Putamen (tissue), 1 donor: Measurements from ENCODE around the gene TCF7L2.

ENCODE experiments used
- DNase-seq: peaks from one replicate; pipeline ENCODE4 v3.0.0-alpha.2; 2016; ENCODE audit warnings: low spot score

TCF7L2 gene

DNA sequence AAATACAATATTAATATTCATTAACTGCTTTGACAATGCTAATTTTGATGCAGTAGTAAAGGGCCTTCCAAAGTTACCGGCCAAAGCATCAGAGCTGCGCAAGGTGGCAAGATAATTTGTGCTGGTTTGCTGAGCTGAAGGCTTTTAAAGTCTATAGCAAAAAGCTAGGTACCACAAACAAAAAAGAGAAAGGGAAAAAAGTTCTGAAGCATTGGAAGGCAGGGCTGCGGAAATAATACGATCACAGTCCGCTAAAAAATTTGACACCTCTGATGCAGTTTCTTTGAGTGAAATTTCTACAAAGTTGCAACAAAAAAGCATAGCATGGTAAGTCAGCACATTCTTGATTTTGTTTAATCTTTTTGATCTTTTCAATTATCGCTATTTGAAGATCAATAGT lies 175.6 kb downstream of the TCF7L2 start:
- DNase-seq: no peak

DNA sequence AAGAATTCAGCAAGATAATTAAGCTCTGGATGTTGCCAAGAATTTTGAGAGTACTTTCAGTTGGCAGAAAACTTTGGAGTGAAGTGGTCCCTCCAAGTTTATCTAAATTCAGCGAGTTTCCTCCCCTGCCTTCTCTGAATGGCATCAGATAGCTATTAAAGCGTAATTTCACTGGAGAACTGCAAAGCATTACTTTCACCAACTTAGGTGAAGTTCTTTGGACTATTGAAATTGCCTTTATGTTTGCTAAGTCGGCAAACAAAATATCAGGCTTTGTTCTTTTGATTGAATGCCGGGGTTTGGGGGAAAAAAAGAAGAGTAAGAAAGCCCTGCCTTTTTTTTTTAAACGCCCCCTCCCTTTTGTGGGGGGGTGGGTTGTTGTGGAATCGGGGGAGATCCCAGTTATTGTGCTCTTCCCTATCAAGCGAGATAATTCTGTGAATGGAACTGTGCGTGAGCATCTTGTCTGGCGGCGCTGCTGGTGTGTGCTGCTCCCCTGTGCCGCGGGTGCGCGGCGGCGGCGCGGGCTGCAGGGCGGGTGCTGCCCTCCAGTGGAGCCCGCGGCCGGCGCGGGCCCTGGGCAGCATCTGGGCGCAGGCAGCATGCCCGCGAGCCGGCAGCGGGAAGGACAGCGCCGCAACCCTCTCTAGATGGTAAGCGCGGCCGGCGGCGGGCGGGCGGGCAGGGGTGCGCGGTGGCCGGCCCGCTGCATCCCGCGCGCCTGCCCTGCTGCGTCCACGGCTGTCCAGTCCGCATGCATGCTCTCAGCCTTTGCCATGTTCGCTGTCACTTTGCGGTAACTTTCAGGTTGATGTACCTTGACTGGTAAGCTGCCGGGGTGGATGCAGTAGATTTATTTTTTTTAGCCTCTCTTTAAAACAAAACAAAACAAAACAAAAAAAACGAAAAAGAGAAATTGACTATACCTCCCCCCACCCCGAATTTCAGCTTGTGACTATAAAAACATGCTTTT lies 176.5 kb downstream of the TCF7L2 start:
- DNase-seq: peak; percentile 79

- DNase-seq: no peak
Measured at GRCh38 chr10:113127261-113127900, 177.3 kb downstream of the TCF7L2 start.

DNA sequence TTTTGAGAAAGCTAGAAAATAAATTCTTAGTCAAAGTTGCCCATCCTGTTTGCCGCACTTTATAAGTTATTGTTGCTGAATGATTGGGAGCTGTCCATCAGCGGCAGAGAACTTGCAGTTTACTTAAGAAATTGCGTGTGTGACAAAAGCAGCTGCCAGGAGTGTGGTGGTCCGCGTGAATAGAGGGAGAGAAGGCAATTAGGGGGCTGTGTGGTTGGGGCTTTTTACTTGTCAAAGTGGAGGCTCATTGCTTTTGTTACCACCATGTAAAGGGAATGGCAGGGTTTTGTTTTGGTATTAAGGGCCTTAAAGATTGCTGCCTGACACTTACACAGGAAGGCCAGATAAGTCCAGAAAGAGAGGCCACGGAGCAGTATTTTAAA lies 177.8 kb downstream of the TCF7L2 start:
- DNase-seq: no peak

DNA sequence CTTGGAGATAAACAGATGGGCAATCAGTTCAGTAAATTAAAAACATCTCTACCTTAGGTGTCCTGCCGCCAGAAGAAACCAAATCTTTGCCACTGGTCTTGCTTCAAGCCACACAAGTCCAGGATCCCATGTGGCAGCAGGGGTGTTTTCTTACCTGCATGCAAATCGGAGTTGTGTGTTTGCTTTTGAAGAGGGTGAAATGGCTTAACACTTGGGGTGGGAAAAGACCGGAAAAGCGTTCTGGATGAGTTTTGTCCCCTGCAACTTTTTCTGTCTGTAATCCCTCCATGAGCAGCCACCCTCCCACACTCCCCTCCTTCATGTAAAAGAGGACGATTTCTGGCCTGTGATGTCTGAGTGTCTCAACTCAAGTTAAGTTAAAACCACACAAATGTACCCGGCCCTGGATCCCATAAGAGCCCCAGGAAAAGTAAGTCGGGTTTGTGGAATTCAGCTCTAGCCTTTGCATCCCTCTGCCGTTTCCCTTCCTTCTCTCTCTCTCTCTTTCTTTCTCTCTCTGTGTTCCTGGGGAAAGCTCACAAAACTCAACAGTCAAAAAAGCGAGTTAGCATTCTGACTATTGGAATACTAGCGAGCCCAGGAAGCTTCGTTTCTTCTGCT lies 178.5 kb downstream of the TCF7L2 start:
- DNase-seq: no peak

DNA sequence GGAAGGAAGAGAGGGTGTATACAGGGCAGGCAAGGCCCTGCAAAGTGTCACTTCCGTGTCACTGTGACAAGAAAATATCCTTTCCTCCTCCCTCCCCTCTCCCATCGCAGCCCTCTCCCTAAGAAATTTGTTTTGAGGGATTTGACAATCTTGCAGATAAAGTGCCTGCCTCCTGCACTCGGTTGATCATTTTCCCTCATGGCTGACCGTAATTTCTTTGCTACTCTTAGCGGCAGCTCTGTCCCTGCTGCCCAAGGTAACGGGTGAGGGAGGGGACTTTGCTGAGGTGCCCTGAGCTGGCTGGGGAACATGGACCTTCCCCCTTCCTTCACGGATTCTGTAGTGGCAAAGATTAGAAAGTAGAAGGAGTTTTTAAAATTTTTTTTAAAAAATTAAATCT lies 179.1 kb downstream of the TCF7L2 start:
- DNase-seq: no peak

DNA sequence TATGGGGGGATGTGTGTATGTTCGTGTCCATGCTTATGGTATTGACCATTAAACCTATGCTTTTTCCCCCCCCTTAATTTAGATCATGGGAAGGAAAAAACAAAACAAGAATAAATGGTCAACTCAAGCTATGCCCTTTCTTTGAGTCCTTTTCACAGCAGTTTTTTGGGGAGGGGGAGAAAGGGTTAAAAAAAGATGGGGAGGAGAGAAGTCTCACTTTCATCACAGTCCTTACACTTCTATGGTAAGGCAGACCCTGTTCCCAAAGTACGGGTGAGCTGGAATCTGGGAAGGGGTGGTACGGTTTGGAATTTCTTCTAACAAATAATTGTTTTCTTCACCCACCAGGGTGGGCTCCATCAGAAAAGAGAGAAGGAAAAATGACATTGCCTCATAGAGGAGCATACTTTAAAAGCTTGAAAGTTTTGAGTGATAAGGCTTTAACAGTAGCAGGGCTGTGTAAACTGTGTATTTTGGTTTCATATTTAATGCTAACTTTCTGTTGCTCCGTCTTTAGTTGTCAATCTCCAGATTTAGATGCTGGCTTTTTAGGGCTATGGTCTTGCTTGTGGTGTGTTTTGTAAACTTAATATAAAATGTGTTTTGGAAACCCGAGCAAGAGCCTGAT lies 180.1 kb downstream of the TCF7L2 start:
- no peak for DNase-seq

DNA sequence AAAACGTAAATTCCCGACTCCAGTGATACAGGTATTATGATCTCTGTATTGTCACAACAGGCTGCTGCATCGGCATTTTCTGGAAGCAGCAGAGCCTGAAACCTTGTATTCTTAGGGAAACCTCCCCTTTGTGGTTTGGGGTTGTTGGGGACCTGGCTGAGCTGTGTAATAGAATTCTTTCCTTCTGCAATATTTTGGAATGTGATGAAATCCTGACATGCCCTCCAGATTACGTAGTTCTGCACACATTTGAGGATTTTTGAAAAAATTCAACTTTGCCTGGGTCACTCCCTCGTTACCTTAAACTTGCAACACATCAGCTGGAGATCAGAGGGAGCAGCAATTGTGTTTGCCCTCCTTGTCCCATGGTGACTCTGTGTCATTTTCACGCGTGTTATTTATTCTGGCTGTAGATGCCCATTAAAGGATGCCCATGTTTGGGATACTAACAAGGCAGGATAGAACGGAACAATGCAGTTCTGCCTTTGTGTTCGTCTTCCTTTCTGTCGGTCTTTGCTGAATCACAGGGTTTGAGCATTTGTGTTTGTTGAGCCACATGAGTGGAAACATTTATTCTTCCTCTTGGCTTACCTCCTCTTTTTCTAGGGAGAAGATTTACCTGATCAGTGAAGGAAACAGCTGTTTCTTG lies 181.7 kb downstream of the TCF7L2 start:
- DNase-seq: no peak

GRCh38 chr10:113132591-113133121 lies 182.6 kb downstream of the TCF7L2 start:
- no peak for DNase-seq

DNA sequence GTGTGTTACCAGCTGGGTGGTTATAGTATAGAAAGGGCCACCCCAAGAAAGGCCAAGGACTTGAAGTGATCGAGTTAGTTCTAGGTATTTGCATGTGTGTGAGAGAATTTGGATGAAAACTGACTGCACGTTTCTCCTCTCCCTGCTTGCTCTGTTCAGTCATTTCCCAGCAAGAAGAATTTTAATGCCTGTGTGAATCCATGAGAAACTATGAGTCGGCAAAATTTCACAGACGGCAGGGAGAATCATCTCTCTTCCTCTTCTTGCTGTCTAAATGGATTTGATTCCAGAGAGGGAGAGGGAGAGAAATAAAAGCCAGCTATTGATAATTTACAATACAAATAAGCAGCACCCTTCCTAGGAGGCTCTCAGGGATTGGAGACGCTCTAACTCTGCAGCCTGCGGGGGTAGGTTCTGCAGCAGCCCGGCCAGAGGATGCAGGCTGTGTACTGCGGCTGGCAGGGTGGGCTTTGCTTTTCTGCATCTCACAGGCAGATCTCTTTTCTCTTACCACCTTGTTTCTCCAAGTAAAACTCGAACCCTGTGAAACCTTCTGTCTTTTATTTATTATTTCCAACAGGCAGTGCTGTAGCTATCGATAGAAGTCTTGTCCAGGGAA lies 183.6 kb downstream of the TCF7L2 start:
- DNase-seq: no peak

DNA sequence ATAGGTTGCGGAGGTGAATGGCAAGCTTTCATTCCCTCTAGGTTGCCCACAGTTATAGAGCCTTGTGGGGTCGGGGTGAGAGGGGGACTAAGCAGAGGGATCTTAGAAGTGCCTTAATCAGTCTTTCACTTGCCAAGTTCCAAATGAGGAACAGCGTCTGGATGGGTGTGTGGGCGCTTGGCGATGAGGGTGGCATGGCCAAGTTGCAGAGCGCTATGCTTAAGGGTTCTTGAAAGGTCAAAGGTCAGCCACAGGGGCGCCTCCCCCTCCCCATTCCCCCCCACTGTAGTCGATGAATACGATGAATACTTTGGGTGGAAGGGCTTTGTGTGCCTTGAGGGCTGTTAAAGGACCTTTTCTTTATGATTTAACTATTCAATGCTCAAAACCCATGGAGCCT lies 185.0 kb downstream of the TCF7L2 start:
- DNase-seq: no peak

- no peak for DNase-seq
Measured at GRCh38 chr10:113137941-113138685, 188.1 kb downstream of the TCF7L2 start.

- DNase-seq: no peak
Measured at GRCh38 chr10:113138937-113139585, 189.0 kb downstream of the TCF7L2 start.

- no peak for DNase-seq
Measured at GRCh38 chr10:113139699-113140098, 189.7 kb downstream of the TCF7L2 start.

DNA sequence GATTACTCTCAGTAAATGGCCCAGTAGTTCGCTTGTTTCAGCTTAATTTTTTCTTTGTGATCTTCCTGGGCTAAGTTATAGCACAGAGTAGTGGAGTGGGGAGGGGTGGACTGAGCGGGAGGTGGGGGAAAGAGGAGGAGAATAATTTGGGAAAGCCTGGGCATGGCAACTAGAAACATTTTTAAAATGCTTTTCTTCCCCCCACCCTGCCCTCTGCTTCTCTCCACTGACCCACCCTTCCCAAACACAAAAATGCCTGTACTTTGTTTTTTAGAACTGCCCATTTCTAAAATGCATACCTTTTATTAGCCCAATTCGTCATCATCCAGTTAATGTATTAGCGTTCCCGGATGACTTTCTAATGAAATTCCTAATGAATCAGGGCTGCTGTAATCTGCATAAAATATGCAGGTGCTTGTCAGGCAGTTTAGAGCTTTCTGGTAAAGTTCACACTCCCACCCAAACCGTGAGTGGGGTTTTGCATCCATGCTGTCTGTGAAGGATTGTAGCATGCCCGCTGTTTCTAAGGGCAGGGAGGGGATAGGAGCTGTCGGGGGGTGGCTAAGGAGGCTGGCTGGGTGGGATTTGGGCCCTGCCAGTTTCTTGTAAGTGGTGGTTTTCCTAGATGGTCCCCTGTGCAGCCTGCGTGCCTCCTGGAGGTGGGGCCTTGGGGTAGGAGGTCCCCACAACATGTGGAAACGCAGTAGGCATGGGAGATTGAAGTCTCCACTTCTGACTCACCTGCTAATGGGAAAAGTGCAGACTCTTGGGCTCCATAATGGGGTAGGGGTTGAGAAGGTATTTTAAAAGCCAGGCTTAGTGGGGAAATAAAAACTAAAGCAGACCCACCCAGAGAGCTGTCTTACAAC lies 190.3 kb downstream of the TCF7L2 start:
- DNase-seq: no peak

GRCh38 chr10:113142601-113143362 lies 192.7 kb downstream of the TCF7L2 start:
- DNase-seq: no peak

GRCh38 chr10:113144576-113144975 lies 194.5 kb downstream of the TCF7L2 start:
- DNase-seq: no peak
